ENCODE measurements around the gene RNF5.
A peak's percentile ranks its signal among the peaks of the same experiment; 100 is the strongest.

The RNF5 gene

GRCh38 chr6:32152769-32153563 lies 25.2 kb upstream of the RNF5 start:
- DNase-seq, result no peak

DNA sequence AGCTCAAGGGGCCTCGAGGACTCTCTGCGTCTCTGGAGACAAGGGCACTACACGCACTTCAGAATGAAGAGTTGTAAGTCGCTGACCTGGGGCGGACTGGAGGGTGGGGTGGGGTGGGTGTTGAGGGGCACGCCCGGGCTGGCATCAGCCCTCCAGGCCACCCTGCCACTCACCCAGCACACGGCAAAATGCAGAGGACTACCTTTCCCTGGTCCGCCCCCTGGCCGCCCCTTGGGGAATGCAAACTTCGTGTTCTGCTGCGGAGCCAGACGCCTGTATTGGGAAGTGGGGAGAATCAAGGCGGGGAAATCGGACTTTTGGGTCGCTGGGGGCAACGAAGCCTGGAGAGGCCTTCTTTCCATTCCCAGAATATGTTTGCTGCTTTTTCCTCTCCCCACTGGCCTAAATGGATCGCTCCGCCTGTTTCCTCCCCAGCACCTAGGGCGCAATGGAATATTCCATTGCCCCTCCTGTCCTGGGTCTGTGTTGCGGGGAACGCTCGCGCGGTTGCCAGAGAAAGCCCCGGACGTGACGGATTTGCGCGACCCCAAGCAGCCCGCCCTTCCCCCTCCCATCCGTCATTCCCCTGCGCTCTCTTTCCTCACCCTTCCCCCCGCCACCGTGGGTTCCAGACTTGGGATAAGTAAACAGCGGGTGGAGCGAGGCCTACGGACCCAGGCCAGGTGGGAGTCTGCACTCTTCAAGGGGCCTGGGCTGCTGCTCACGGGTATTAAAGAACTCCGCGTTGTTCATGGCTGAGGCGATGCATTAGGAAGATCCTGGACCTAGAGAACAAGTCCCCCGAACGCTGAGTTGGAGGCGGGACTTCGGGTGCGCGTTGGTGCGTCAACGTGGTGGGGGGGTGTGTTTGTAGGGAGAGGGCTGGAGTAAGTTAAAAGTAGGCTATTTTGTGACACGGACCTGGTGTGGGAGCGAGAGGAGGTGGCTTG lies 24.4 kb upstream of the RNF5 start, which contains the start of gene PPT2:
Gene PPT2 (plus strand): TSS at position 578 of the 950 bp plus-strand sequence. CDS start 454 bp downstream, outside the sequence.
- peak; percentile 58 to 61 for DNase-seq

DNA sequence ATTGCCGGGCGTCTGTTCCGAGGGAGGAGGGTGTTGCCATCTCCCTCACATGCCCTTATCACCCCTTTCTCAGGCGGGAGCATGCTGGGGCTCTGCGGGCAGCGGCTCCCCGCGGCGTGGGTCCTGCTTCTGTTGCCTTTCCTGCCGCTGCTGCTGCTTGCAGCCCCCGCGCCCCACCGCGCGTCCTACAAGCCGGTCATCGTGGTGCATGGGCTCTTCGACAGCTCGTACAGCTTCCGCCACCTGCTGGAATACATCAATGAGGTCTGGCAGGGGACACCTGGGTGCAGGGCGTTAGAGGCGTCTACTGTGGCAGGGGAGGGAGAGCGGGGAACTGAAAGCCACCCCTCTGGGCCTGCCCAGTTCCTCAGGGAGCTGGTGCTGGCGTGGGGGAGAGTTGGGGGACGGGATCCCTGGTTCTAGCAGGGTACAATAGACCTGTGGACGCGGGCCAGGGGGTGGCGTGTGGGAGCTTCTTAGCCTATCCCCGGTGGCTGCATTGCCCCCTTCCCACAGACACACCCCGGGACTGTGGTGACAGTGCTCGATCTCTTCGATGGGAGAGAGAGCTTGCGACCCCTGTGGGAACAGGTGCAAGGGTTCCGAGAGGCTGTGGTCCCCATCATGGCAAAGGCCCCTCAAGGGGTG lies 23.6 kb upstream of the RNF5 start:
- peak; percentile 58 to 61 for DNase-seq

GRCh38 chr6:32156891-32157290 lies 21.3 kb upstream of the RNF5 start:
- no peak for DNase-seq

DNA sequence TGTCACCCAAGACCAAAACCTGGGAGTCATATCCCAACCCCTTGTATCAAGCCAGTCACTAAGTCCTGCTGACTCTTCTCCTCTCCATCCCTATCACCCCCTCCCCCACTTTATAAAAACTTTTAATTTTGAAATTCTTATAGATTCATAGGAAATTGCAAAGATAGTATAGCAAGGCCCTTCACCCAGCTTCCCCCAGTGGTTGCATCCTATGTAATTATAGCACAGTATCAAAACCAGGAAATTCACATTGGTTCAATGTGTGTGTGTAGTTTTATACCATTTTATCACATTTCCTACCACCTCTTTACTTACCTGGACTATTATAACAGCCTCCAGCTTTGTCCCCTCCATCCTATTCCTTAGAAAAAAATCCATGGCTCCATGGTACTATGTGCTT lies 20.2 kb upstream of the RNF5 start:
- no peak for DNase-seq

DNA sequence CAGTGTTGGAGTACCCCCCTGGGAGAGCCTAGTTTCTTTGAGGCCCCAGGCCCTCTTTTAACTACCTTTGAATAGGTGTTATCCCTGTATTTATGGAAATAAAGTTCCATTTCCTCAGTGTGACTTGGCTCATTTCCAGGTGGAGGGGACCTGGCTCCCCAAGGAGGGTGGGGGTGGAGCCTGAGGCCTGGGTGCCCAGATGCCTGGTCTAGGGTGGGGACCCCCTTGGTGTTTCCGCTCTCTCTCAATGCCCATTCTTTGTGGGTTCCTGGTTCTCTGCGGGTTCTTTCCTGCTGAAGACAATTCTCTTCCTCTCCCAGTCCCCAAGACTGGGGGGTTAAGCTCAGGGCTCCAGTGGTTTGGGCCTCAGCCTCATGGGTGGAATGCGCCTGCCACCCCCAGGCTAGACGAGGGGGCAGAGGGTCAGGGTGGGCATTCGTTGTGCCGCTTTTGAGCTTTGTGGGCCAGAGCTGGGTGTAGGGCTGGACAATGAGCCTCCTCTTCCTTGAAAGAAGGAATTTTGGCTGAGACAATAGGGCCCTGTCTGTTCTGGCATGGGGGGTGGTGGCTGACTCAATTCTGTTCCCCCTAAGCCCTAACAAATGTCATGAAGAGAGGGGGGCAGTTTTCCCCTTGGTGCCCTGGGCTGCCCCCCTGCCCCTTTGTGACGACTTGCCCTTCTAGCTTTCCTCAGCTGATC lies 14.5 kb upstream of the RNF5 start:
- DNase-seq, result no peak

GRCh38 chr6:32164295-32164694 lies 13.9 kb upstream of the RNF5 start, which contains the start of gene EGFL8:
EGFL8 (plus strand) TSS chr6:32164595; CDS start chr6:32166166, 1,571 bp downstream.
- DNase-seq, result no peak

DNA sequence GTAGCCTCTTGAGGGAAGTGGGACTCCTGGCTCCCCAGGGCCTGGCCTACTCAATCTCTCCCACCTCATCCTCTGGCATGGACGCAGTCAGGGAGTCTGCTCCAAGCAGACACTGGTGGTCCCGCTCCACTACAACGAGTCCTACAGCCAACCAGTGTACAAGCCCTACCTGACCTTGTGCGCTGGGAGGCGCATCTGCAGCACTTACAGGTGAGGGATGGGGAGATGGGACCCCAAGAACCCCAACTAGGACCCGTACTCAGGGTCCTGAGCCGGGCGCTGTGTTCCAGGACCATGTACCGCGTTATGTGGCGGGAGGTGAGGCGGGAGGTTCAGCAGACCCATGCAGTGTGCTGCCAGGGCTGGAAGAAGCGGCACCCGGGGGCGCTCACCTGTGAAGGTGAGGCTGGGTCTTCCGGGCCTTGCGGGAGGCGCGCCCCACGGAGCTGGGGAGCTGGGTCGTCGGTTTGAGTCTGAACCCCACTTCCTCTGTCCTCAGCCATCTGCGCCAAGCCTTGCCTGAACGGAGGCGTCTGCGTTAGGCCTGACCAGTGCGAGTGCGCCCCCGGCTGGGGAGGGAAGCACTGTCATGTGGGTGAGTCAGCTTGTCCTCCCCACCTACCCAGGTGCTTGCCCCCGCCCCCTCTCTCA lies 11.7 kb upstream of the RNF5 start:
- no peak for DNase-seq

GRCh38 chr6:32167154-32167760 lies 10.9 kb upstream of the RNF5 start:
- no peak for DNase-seq

GRCh38 chr6:32167761-32168262 lies 10.4 kb upstream of the RNF5 start:
- DNase-seq, result no peak

DNA sequence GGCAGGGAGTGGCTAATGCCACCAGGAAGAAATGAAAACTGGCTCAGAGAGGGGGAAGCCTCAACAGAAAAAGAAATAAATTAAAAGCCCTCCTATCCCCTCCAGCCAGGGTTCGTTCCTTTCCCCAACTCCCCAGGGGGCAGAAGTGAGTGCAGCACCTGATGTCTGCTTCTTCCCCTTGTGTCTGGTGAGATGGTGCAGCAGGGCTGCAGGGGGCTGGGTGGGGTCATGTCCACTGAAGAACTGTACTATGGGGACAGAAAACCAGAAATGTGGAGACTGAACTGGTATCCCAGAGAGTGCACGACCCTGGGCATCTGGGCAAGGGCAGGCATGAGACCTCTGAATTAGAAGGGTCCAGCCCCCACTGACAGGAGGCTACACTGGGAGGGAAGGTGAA lies 9.9 kb upstream of the RNF5 start:
- DNase-seq, result no peak

DNA sequence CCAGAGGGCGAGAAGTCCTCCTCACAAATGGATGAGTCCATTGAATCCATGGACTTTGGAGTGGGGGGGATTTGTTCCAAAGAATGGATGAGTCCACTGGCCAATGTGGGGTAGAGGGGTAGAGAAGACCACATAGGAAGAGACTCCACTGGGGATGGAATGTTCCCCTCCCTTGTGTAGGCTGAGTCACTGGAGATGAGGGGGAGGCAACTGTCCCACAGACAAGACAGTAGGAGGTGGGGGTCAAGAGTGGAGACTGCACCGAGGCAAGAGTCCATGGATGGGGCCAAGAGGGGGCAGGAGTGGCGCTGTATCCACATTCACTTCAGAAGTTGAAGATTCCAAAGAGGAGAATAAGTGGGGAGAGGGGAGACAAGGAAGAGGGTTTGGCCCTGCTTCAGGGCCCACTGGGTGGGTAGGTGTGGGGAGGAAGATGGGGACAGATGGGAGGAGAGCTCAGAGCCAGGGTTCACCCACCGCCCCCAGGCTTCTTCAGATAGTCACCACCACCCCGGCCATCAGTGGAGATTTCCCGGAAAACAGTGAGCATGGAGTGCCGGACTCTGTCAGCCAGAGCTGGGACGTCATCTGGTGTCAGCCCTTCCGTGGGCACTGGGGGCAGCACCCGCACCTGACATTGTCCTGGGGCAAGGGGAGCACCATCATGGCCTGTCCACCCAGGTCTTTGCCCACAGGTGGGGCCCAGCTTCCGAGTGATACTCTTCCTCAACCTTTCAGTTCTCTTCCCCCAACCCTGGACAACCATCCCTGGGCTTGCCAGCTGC lies 9.2 kb upstream of the RNF5 start:
- no peak for DNase-seq

DNA sequence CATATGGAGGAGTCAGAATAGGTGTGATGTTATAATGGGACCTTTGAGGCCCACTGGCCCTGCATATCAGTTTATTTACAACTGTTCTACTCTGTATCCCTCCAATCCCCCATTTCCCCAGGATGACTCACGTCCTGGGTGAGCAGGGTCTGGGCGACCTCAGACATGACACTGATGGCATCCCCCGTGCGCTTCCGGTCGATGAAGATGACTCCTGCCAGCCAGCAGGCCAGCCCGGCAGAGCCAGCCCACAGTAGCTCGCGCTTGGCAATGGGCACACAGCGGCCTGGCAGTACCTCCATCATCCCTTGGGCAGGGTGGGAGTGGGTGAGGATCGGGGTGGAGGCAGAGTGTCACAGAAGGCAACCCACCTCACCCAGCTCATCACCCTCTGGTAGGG lies 7.9 kb upstream of the RNF5 start:
- no peak for DNase-seq

- no peak for DNase-seq
These were observed 7.0 kb upstream of the RNF5 start for GRCh38 chr6:32171234-32171633.

DNA sequence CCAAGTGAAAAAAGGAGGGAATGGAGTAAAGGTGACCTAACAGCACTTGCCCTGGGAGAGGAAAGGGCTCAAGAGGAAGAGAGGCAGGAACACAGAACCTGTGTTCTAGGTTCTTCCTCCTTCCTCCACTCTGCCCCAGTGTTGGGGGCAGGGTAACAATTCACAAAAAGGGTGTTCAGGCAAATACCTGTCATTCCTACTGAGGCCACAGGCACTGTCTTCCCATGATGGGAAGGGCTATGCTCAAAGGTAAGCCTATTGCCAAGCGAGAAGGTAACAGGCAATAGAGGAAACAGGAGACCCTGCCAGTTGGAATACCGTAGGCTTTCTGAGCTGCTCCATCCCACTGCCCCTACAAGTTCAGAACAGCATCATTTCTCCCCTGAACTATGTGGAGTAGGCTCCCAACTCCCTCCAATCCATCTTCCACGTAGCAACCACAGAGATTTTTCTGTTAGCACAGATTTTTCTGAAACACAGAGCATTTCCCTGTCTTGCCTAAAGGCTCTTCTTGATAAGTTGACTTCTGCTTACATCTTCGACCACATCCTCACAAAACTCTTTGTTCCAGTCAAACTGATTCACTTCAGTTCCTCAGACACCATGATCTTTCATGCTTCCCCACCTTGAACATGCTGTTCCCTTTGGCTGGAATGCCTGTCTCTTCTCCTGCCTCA lies 5.0 kb upstream of the RNF5 start:
- no peak for DNase-seq

DNA sequence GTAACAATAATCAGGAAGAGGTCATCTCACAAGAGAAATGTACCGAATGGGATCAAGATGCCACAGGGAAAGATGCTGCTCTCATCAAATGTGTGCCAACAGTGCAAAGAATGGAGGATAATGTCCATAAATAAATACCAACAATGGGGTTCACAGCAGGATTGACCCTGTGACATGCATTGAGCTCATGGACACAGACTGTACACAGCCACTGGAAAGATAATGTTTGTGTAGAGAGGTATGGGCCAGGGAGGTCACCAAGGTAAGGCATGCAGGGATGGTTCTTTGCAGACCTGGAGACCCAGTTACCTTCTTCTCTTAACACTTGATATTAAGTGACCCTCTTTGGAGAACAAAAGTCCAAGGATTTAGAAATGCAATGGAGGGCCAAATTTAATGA lies 3.8 kb upstream of the RNF5 start:
- DNase-seq, result no peak

DNA sequence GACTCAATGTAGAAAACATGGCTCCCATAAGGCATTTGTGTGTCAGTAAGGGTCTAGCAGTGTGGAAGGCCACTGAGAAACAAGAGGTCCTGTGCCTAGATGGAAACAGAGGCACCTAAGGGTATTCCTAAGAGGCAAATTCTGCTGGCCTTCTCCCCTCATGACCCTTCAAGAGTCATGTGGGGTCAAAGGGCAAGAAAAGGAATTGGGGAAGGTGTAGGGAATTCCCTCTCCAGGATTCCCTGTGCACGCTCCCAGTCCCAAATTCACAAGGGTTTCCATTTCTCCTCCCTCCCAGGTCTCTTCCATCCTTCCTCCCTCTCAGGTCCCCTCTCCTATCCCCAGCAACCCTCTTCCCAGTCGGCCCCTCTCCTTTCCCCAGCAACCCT lies 2.9 kb upstream of the RNF5 start:
- no peak for DNase-seq

DNA sequence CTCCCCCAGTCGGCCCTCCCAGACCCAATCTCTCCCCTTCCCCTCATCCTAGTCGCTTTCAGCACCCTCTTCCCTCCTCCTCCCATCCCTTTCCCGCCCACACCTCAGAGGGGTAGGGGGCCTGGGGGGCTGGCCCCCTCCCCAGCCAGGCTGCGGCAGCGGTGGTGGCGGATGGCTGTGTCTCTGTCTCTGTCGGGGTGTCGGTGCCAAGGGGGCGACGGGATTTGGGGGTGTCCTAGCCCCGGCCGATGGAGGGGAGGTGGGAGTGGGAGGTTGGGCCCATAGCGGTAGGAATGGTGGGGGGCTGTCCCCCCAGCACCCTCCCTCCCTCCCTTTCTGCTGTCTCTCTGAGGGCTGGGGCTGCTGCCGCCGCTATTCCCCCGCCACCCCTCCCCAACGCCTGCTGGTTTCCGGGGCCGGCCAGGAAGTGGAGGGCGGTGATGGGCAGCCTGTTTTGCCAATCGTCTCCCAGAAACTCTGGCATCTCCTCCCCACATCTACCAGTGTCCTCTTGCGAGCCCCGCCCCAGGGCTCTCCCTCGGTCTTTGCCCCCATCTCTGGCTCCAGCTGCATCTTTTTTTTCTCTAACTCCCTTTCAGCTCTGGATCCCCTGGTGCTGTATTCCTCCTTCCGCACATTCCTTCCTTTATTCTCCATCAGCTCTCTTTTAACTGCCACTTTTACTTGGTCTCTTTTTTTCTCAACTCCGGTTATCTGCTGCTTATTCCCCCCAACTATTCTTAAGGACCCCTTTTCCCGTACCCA lies 2.3 kb upstream of the RNF5 start, which contains the start of gene AGPAT1:
Gene AGPAT1 (minus strand): TSS at position 374 of the 765 bp plus-strand sequence. CDS start 4,588 bp downstream, outside the sequence.
- peak; percentile 93 to 97 for DNase-seq

Measured in activated CD4-positive, alpha-beta T cell treated with anti-CD3 and anti-CD28 coated beads for 4 hours (primary cell).